Peyer's patch (tissue), 4 donors: ENCODE results near the gene MRE11.

Source experiments
- POLR2A ChIP-seq, 2 donors: fragments of 450-650 bp; IDR thresholded peaks; one replicate each; pipeline ENCODE4 v1.5.1; 2017; ENCODE audit warnings: antibody characterized with exemption in 2 of 2, mild to moderate bottlenecking in 2 of 2, moderate library complexity in 2 of 2
- TF ChIP-seq, protein P1 (sequence below), 6 experiments: fragments of 450-650 bp in 4 of 6; fragments of 200-600 bp in 2 of 6; sonication (generic) in 1 of 6; IDR thresholded peaks; one replicate each; pipeline ENCODE4 v1.5.1; 2017 to 2019; ENCODE audit warnings: antibody characterized with exemption in 6 of 6, mild to moderate bottlenecking in 3 of 6, moderate library complexity in 1 of 6

DNA sequence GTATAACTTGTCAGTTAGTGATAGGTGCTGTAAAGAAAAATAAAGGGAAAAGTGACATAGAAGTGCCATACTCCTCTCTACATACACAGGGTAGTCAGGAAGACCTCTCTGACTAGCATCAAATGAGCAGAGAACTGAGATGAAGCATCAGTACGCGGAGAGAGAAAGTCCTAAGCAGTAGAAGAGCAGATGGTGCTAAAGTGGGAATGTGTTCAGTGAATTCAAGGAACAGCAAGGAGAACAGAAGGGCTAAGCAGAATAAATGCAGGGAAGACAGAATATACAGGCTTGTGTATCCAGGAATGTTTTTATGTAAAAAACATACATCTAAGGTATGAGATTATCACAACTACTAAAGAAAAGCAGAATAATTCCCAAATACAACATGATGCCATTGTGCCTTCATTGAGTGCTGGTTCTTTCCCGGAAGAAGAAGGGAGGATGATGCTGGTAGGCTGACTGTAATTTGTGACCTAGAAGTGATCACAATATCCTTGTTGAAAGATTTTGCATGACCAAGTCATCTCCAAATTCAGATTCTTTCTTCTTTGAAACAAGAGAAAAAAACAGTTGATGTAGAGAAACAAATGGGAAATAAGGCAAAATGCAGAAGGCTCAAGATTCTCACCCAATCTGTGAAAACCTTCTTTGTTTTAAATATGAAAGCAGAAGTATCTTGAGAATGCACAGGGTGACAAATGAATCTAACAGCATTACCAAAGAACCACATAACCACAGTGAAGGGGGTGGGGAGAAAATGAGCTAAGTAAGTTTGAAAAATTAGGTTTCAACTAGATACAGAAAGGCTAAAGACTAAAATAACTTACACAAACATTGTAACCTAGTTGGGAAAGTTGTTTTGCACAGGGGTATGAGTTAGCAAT, 20.5 kb downstream of the MRE11 start:
- TF ChIP-seq, protein P1, sequence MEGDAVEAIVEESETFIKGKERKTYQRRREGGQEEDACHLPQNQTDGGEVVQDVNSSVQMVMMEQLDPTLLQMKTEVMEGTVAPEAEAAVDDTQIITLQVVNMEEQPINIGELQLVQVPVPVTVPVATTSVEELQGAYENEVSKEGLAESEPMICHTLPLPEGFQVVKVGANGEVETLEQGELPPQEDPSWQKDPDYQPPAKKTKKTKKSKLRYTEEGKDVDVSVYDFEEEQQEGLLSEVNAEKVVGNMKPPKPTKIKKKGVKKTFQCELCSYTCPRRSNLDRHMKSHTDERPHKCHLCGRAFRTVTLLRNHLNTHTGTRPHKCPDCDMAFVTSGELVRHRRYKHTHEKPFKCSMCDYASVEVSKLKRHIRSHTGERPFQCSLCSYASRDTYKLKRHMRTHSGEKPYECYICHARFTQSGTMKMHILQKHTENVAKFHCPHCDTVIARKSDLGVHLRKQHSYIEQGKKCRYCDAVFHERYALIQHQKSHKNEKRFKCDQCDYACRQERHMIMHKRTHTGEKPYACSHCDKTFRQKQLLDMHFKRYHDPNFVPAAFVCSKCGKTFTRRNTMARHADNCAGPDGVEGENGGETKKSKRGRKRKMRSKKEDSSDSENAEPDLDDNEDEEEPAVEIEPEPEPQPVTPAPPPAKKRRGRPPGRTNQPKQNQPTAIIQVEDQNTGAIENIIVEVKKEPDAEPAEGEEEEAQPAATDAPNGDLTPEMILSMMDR (IDR thresholded peaks at IDR 0.05), result no peak
- no peak for TF ChIP-seq POLR2A (IDR thresholded peaks at IDR 0.05)
